Thymus (tissue), 11 donors: Measurements from ENCODE around the gene HM13. TPM values are rescaled to one million over a fixed set of nuclear protein-coding genes. Genes with fewer than 3 reads are reported as not detected.

Experiments
- DNase-seq, 9 donors: peaks; one replicate each; pipeline ENCODE4 v3.0.0-alpha.2; 2013; ENCODE audit warnings: low spot score in 9 of 9, low read depth in 6 of 9, missing footprints in 1 of 9
- H3K27ac ChIP-seq, 2 donors: one replicate each; pipeline ENCODE4 v1.5.1; 2013; ENCODE audit warnings: control low read depth in 1 of 2, low read depth in 1 of 2, low read length in 1 of 2, mild to moderate bottlenecking in 1 of 2, moderate library complexity in 1 of 2
- H3K27me3 ChIP-seq, 2 donors: one replicate each; pipeline ENCODE4 v1.5.1; 2013; ENCODE audit warnings: low read length in 1 of 2; ENCODE audit not compliant: control insufficient read depth in 2 of 2, insufficient read depth in 1 of 2
- H3K36me3 ChIP-seq, 2 donors: one replicate each; pipeline ENCODE4 v1.5.1; 2013; ENCODE audit warnings: low read length in 1 of 2, mild to moderate bottlenecking in 1 of 2, moderate library complexity in 1 of 2; ENCODE audit not compliant: control insufficient read depth in 2 of 2, insufficient read depth in 2 of 2
- H3K4me1 ChIP-seq, 2 donors: one replicate each; pipeline ENCODE4 v1.5.1; 2013; ENCODE audit warnings: low read length in 2 of 2; ENCODE audit not compliant: control insufficient read depth in 2 of 2, insufficient read depth in 2 of 2
- H3K4me3 ChIP-seq, 2 donors: one replicate each; pipeline ENCODE4 v1.5.1; 2013; ENCODE audit warnings: low read length in 2 of 2, control low read depth in 1 of 2, mild to moderate bottlenecking in 1 of 2
- H3K9me3 ChIP-seq, 2 donors: one replicate each; pipeline ENCODE4 v1.5.1; 2013; ENCODE audit warnings: low read length in 1 of 2, mild to moderate bottlenecking in 1 of 2; ENCODE audit not compliant: control insufficient read depth in 2 of 2, insufficient read depth in 1 of 2
- WGBS: extraction: QIAGEN DNeasy Blood & Tissue Kit; methylation state at CpG from one replicate; pipeline ENCODE4 v1.1.7; 2013; 5-methylcytosine and 5-hydroxymethylcytosine counted together
- polyA plus RNA-seq: library from polyadenylated mRNA; stranded (reverse); fragments of 200-250 nt; gene quantifications from one replicate; pipeline ENCODE4 v1.2.3, GENCODE V29; 2013
- total RNA-seq: library from RNA; stranded (reverse); fragments of 120-200 nt; gene quantifications from one replicate; pipeline ENCODE4 v1.2.4, GENCODE V29; 2013
- donor health status: healthy.

Gene HM13
- total and polyA plus RNA-seq, 2 donors, result 23.9 to 87.5 TPM

DNA sequence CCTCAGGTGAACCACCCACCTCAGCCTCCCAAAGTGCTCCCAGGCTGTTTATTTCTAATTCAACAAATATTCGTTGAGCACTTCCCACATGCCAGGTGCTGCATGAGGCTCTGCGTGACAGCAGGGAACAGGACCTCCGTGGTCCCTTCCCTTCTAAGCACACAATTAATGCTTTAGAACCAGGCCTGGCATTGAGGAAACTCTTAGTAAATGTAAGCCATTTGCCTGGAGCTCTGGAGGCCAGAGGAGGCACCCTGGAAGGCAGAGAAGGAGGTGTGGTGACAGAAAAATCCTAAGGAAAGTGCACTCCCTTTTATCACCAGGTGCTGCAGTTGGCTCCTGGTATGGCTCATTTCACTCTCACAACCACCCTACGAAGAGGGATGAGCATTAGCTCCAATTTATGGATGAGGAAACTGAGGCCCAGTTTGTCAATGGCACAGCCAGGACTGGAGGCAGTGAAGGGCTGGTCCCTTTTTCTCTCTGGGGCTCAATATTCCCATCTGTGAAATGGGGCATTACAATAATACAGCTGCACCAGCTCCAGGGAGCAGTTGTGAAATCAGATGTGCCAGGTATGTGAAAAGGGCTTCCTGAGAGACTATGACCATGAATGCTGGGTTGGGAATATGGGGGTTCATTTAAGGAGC is 82.7 kb downstream of the HM13 start:
- no peak for DNase-seq
- Histone ChIP-seq H3K36me3 (no peaks in the 10 kb centered on the region), H3K27me3 (no peaks in the 10 kb centered on the region), H3K4me3 (no peak overlapping the region), H3K9me3 (no peaks in the 10 kb centered on the region), H3K4me1 (peaks cover 0 to 8% of the 10 kb centered on the region in 2 donors), H3K27ac (no peak overlapping the region)
- 91% methylated on average over 4 of the region's 4 CpGs for WGBS

DNA sequence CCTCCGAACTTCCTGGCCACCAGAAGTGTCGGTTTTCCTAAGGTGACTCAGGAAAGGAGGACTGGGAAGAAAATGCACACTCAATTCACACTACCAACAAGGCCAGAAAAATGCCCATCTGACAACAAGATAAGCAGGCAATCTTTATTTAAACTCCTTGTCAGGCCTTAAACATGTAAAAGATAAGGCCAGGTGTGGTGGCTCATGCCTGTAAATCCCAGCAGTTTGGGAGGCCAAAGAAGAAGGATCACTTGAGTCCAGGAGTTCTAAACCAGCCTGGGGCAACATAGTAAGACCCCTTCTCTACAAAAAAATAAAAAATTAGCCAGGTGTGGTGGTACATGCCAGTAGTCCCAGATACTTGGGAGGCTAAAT is 83.2 kb downstream of the HM13 start:
- 98% methylated on average over 2 of the region's 2 CpGs for WGBS
- Histone ChIP-seq H3K27ac (no peak overlapping the region), H3K36me3 (no peaks in the 10 kb centered on the region), H3K9me3 (no peaks in the 10 kb centered on the region), H3K4me1 (peaks cover 0 to 8% of the 10 kb centered on the region in 2 donors), H3K27me3 (peaks cover 0 to 3% of the 10 kb centered on the region in 2 donors), H3K4me3 (no peak overlapping the region)
- no peak for DNase-seq

DNA sequence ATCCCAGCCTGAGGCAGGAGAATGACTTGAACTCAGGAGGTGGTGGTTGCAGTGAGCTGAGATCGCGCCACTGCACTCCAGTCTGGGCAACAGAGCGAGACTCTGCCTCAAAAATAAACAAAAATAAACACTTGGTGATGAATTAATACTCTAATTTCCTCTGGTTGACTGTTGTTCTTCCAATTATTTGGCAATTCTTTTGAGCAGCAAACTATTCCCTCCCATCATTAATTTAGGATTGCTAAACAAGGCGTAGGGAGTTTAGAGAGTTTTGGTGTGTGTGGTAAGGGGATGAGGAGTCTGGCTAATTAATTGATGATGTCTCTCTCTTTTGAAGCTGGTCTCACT is 88.2 kb downstream of the HM13 start:
- Histone ChIP-seq H3K27ac (no peak overlapping the region), H3K4me3 (no peak overlapping the region), H3K9me3 (peaks cover 0 to 3% of the 10 kb centered on the region in 2 donors), H3K36me3 (peaks cover 0 to 2% of the 10 kb centered on the region in 2 donors), H3K27me3 (peaks cover 17 to 49% of the 10 kb centered on the region in 2 donors), H3K4me1 (peaks cover 9 to 45% of the 10 kb centered on the region in 2 donors)
- DNase-seq, result no peak
- 96% methylated on average over 4 of the region's 4 CpGs for WGBS

DNA sequence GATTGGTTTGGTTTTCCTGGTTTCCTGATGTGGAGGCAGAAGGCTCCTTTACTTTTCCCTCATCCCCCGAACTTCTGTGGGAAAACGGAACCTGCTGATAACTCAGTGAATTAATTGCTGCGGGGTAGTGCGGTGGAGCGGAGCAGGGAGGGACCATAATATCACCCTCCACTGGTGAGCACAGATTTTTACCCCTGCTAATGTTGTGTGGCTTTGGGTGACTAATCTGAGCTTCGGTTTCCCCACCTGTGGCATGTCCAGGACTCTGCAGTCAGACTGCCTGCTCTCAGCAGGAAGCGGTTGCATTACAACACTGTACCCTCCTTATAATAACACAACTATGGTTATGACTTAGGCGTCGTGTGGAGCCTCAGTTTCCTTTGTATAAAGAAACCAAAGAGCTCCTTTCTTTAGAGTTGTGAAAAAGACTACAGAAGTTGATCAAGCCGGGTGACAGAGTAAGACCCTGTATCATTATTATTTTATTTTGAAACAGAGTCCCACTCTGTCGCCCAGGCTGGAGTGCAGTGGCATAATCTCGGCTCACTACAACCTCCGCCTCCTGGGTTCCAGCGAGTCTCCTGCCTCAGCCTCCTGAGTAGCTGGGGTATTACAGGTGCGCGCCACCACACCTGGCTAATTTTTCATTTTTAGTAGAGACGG is 88.7 kb downstream of the HM13 start:
- no peak overlapping the region for H3K4me3 ChIP-seq
- WGBS, result 88% methylated on average over 17 of the region's 17 CpGs
- no peak overlapping the region for H3K27ac ChIP-seq
- H3K9me3 ChIP-seq, result peaks cover 0 to 3% of the 10 kb centered on the region in 2 donors
- peaks cover 19 to 54% of the 10 kb centered on the region in 2 donors for H3K27me3 ChIP-seq
- DNase-seq, result peak in 1 of 9 donors; percentile 22
- H3K4me1 ChIP-seq, result peaks cover 9 to 50% of the 10 kb centered on the region in 2 donors
- peaks cover 0 to 2% of the 10 kb centered on the region in 2 donors for H3K36me3 ChIP-seq

DNA sequence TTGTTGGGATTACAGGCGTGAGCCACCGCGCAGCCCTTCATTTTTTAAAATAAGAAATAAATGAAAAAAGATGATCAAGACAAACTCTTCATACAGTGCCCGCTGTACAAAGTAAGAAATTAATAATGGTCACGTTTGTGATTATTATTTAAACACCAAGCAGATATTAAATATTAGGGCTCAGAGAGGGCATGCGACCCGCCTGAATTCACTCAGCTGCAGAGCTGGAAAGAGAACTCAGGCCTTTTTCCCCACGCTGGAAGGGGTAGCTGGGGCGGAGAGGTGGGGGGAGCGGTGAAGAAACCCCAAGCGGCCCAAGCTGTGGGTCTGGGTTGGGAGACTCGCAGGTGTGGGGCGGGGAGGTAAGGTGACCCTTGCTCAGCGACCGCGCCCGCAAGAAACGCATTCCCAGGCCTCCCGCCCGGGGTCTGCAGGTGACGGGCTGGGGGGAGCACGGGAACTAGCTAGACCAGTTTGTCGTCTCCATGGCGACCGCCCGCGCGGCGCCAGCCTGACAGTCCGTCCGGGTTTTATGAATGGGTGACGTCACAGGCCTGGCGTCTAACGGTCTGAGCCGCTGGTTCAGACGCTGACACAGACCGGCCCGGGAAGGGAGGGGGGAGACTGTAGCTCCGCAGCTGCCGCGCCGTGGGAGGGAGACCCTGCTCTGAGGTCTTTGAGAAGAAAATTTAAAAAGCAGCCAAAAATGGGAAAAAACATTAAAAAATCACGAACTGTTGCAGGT is 89.8 kb downstream of the HM13 start:
- Histone ChIP-seq H3K36me3 (peaks cover 0 to 2% of the 10 kb centered on the region in 2 donors), H3K4me1 (peaks cover 17 to 61% of the 10 kb centered on the region in 2 donors), H3K27me3 (peaks cover 25 to 60% of the 10 kb centered on the region in 2 donors), H3K9me3 (peaks cover 0 to 3% of the 10 kb centered on the region in 2 donors), H3K4me3 (peak overlapping the region; percentile 57 to 67), H3K27ac (peak overlapping the region in 1 of 2 donors; percentile 67)
- 15% methylated on average over 43 of the region's 43 CpGs for WGBS
- DNase-seq, result peak in 8 of 9 donors; percentile 49 to 88 (median 80)

DNA sequence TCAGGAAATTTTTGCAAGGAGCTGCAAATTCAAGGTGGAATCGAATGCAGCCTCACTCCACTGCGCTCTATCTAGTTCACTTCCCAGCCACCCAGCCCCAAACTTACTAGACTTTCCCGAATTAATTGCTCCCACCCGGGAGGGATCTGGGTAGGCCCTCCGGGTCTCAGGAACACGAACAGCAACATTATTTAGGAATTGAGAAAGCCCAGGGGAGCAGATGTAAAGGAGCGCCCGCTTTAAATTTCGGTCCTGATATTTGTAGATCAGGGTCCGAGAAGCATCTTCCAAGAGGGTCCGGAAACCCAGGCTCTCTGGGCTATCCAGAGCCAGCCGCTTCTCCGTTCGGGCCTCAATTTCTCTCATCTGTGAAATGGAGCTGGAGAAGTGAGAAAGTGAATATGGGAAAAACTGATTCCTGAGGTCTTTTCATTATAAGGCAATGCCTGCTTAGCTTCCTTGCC is 90.4 kb downstream of the HM13 start:
- peaks cover 25 to 60% of the 10 kb centered on the region in 2 donors for H3K27me3 ChIP-seq
- DNase-seq, result no peak
- peak overlapping the region; percentile 57 to 67 for H3K4me3 ChIP-seq
- WGBS, result 2% methylated on average over 14 of the region's 14 CpGs
- H3K9me3 ChIP-seq, result peaks cover 0 to 3% of the 10 kb centered on the region in 2 donors
- H3K27ac ChIP-seq, result peak overlapping the region in 1 of 2 donors; percentile 67
- peaks cover 17 to 65% of the 10 kb centered on the region in 2 donors for H3K4me1 ChIP-seq
- H3K36me3 ChIP-seq, result peaks cover 0 to 2% of the 10 kb centered on the region in 2 donors

DNA sequence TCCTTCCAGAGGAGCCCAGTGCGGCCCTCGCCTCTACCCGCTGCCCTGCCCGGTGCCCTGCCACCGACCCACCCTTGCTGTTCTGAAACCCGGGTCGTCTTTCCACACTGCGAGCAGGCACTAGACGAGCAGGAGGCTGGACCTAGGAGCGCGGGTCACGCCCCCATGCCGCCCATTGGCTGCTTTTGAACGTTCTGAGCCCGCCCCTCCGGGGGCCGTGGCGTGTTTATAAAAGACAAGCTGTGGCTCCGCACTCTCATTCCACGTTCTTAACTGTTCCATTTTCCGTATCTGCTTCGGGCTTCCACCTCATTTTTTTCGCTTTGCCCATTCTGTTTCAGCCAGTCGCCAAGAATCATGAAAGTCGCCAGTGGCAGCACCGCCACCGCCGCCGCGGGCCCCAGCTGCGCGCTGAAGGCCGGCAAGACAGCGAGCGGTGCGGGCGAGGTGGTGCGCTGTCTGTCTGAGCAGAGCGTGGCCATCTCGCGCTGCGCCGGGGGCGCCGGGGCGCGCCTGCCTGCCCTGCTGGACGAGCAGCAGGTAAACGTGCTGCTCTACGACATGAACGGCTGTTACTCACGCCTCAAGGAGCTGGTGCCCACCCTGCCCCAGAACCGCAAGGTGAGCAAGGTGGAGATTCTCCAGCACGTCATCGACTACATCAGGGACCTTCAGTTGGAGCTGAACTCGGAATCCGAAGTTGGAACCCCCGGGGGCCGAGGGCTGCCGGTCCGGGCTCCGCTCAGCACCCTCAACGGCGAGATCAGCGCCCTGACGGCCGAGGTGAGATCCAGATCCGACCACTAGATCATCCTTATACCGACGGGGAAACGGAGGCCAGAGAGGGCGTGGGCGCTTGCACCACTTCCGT is 91.0 kb downstream of the HM13 start, which contains the start of gene ID1:
Gene ID1, plus strand, starts transcription at position 259 of the 871 bp plus-strand sequence. Its CDS starts 99 bp downstream, at position 358.
- H3K4me1 ChIP-seq, result peaks cover 17 to 65% of the 10 kb centered on the region in 2 donors
- H3K9me3 ChIP-seq, result peaks cover 0 to 3% of the 10 kb centered on the region in 2 donors
- peak within 1 kb of the TSS; percentile 57 to 67 for H3K4me3 ChIP-seq
- H3K27me3 ChIP-seq, result peaks cover 25 to 60% of the 10 kb centered on the region in 2 donors
- DNase-seq, result peak; percentile 81 to 97 (median 90)
- peaks cover 0 to 2% of the 10 kb centered on the region in 2 donors for H3K36me3 ChIP-seq
- peak within 1 kb of the TSS; percentile 26 to 67 for H3K27ac ChIP-seq
- under 1% methylated on average over 74 of the region's 74 CpGs for WGBS
